Heart right ventricle (tissue), 16 donors: Measurements from ENCODE around the gene DOCK4. TPM values are rescaled to one million over a fixed set of nuclear protein-coding genes. Genes with fewer than 3 reads are reported as not detected.

Experiments
- ATAC-seq, 8 donors: fragments of 200-7000 bp; cut with Tn5 transposase; one replicate each; pipeline ENCODE4 v1.9.1; 2020; ENCODE audit warnings: mild to moderate bottlenecking in 8 of 8, moderate library complexity in 8 of 8, moderate number of reproducible peaks in 1 of 8
- DNase-seq, 2 donors: peaks; one replicate each; pipeline ENCODE4 v3.0.0-alpha.2; 2020
- H3K27ac ChIP-seq, 10 donors: fragments of 200-600 bp; sonication (generic) in 2 of 10; one replicate each; pipeline versions ENCODE4 v1.5.0 to v1.8.0; 2020 to 2022; ENCODE audit warnings: mild to moderate bottlenecking in 3 of 10
- H3K27me3 ChIP-seq, 7 donors: fragments of 200-600 bp; one replicate each; pipeline ENCODE4 v1.8.0; 2021 to 2022; ENCODE audit warnings: mild to moderate bottlenecking in 2 of 7
- H3K36me3 ChIP-seq, 9 donors: fragments of 200-600 bp; sonication (generic) in 1 of 9; one replicate each; pipeline versions ENCODE4 v1.5.0 to v1.8.0; 2020 to 2022; ENCODE audit warnings: mild to moderate bottlenecking in 2 of 9
- H3K4me1 ChIP-seq, 9 donors: fragments of 200-600 bp; sonication (generic) in 1 of 9; one replicate each; pipeline versions ENCODE4 v1.5.0 to v1.8.0; 2020 to 2022; ENCODE audit warnings: mild to moderate bottlenecking in 4 of 9
- H3K4me3 ChIP-seq, 10 donors: fragments of 200-600 bp; sonication (generic) in 2 of 10; one replicate each; pipeline versions ENCODE4 v1.5.0 to v1.8.0; 2020 to 2022; ENCODE audit warnings: mild to moderate bottlenecking in 7 of 10, moderate library complexity in 2 of 10
- H3K9me3 ChIP-seq, 11 donors: fragments of 200-600 bp in 10 of 11; sonication (generic) in 2 of 11; one replicate each; pipeline versions ENCODE4 v1.5.0 to v1.8.0; 2013 to 2022; ENCODE audit warnings: mild to moderate bottlenecking in 2 of 11, control low read depth in 1 of 11, moderate library complexity in 1 of 11
- WGBS, 2 donors: extraction: QIAGEN DNeasy Blood & Tissue Kit; methylation state at CpG; one replicate each; pipeline ENCODE4 v1.1.7; 2013; ENCODE audit warnings: inconsistent platforms in 1 of 2; 5-methylcytosine and 5-hydroxymethylcytosine counted together
- intact Hi-C, 10 donors: fragments of 100-400 bp; cut with DNase I; formaldehyde crosslinking; loops; one replicate each; pipeline versions ENCODE4 v1.11.1 to v1.14.2; 2022
- polyA plus RNA-seq, 2 donors: library from polyadenylated mRNA; stranded (reverse); fragments of 200-250 nt; gene quantifications; one replicate each; pipeline ENCODE4 v1.2.3, GENCODE V29; 2013
- total RNA-seq, 10 donors: library from RNA; stranded (reverse); fragmentation: NEBNext Ultra II Directional in 3 of 10; extraction: Animal tissue kit (Norgen Biotek cat#: 25700) in 3 of 10; gene quantifications; one replicate each; pipeline versions ENCODE4 v1.2.1 to v1.2.4, GENCODE V29; 2021 to 2023
- TF ChIP-seq, protein P1 (sequence below), 9 donors: fragments of 200-600 bp; sonication (generic) in 2 of 9; IDR thresholded peaks; one replicate each; pipeline versions ENCODE4 v1.5.0 to v1.8.0; 2021 to 2022; ENCODE audit warnings: antibody characterized with exemption in 9 of 9, mild to moderate bottlenecking in 5 of 9, moderate library complexity in 1 of 9
- donor health status: Arrhythmogenic right ventricular cardiomyopathy.
- donor health status: ischemic (EF 13 %, LVEDD 7.1; RV severe dilation, severe dysfunction).
- donor health status: healthy with polysubstance abuse.
- donor health status: DM: no; HTN: yes; CAD: no.
- donor health status: DM: no; HTN: no; CAD: no.
- donor health status: ischemic (EF 25% LVEDD 6.9; RV normal size, moderate dysfunction).
- donor health status: ischemic (EF 25% LVEDD 5.7; RV mildly dilated, moderate dysfunction).
- donor health status: healthy.
- donor health status: DM: yes; HTN: yes; CAD: no.
- donor health status: Ischemic cardiomyopathy.
- donor health status: ischemic (EF 35%, LVEDD 5.7; RV mildly dilated, moderate dysfunction).
- donor health status: nonischemic (EF 11% LVEDD 7.7; RV severe dilation, severe dysfunction).
- donor health status: DM: yes; HTN: yes; CAD: no.
- donor health status: PGD.
- donor health status: ischemic (EF 29% LVEDD 5.4; RV normal size, mild dysfunction).
- donor health status: nonischemic (EF 23%, LVEDD 6.1; RV moderate dilation, normal function).

DOCK4 gene
- total and polyA plus RNA-seq, 12 donors: 2.6 to 26.8 (median 14.7) TPM

DNA sequence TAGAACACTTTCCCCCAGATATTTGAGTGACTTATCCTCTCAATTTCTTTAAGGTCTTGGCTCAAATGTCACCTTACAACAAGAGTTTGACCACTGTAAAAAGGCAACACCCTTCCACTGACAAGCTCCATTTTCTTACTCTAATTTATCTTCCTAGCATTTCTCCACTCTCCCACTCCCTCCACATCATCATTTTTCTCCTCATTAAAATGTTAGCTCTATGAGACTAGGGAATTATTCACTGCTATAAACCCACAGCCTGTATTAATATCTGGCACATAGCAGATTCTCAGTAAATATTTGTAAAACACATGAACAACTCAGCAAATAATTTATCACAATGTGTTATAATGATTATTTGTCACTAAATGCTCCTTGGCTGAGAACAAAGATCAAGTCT is 161.0 kb downstream of the DOCK4 start:
- no peak for ATAC-seq
- no peaks in the 10 kb centered on the region for H3K36me3 ChIP-seq
- no peaks in the 10 kb centered on the region for H3K27me3 ChIP-seq
- peaks cover 0 to 16% (median 4%) of the 10 kb centered on the region in 11 donors for H3K9me3 ChIP-seq
- no peak overlapping the region for H3K4me3 ChIP-seq
- TF ChIP-seq, protein P1, sequence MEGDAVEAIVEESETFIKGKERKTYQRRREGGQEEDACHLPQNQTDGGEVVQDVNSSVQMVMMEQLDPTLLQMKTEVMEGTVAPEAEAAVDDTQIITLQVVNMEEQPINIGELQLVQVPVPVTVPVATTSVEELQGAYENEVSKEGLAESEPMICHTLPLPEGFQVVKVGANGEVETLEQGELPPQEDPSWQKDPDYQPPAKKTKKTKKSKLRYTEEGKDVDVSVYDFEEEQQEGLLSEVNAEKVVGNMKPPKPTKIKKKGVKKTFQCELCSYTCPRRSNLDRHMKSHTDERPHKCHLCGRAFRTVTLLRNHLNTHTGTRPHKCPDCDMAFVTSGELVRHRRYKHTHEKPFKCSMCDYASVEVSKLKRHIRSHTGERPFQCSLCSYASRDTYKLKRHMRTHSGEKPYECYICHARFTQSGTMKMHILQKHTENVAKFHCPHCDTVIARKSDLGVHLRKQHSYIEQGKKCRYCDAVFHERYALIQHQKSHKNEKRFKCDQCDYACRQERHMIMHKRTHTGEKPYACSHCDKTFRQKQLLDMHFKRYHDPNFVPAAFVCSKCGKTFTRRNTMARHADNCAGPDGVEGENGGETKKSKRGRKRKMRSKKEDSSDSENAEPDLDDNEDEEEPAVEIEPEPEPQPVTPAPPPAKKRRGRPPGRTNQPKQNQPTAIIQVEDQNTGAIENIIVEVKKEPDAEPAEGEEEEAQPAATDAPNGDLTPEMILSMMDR (IDR thresholded peaks at IDR 0.05): no peak
- H3K27ac ChIP-seq: no peak overlapping the region
- intact Hi-C loops: no loop called here
- DNase-seq: no peak
- H3K4me1 ChIP-seq: peaks cover 0 to 11% (median 9%) of the 10 kb centered on the region in 9 donors

DNA sequence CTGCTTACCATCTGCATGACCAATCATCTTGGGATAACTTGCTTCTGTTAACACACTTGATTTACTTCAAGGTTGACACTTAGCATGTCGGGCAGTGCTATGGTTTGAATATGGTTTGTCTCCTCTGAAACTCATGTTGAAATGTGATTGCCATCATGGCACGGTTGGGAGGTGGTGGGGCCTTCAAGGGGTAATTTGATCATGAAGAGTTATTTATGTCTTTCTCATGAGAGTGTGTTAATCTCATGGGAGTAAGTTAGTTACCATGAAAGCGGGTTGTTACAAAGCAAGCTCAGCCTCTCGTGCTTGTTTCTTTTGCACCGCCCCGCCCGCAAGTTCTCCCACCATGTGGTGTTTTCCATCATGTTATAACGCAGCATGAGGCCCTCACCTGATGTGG is 163.6 kb downstream of the DOCK4 start:
- no peak overlapping the region for H3K4me3 ChIP-seq
- H3K27me3 ChIP-seq: no peaks in the 10 kb centered on the region
- ATAC-seq (no peak), DNase-seq (no peak)
- TF ChIP-seq, protein P1 (IDR thresholded peaks at IDR 0.05): no peak
- H3K27ac ChIP-seq: no peak overlapping the region
- 93 to 95% methylated on average over 8 of the region's 8 CpGs for WGBS, 2 donors
- peaks cover 0 to 12% (median 2%) of the 10 kb centered on the region in 11 donors for H3K9me3 ChIP-seq
- intact Hi-C loops: no loop called here
- H3K4me1 ChIP-seq: no peaks in the 10 kb centered on the region
- H3K36me3 ChIP-seq: no peaks in the 10 kb centered on the region

DNA sequence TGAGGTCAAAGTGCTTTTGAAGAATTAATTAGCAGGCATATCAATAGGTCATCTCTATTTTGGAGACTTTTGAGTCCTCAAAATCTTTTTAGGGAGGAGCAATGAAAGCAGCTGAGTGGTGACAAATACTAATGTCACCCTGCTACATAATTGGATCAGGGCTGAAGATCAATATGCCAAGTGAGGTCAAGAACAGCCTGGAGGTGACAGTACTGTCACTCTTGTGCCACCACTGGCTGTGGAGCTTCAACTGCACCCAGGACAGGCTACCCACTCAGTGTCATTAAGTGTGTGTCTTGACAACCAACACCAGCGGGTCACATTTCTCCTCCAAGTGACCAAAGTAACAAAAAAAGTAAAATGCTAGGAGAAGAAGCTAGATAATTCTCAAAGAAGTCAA is 167.8 kb downstream of the DOCK4 start:
- ATAC-seq: no peak
- 97 to 100% methylated on average over 1 of the region's 1 CpG for WGBS, 2 donors
- TF ChIP-seq, protein P1 (IDR thresholded peaks at IDR 0.05): no peak
- H3K36me3 ChIP-seq: no peaks in the 10 kb centered on the region
- intact Hi-C loops: no loop called here
- H3K27me3 ChIP-seq: no peaks in the 10 kb centered on the region
- no peak overlapping the region for H3K4me3 ChIP-seq
- no peaks in the 10 kb centered on the region for H3K9me3 ChIP-seq
- H3K27ac ChIP-seq: no peak overlapping the region
- H3K4me1 ChIP-seq: peaks cover 0 to 21% (median 5%) of the 10 kb centered on the region in 9 donors
- DNase-seq: no peak

DNA sequence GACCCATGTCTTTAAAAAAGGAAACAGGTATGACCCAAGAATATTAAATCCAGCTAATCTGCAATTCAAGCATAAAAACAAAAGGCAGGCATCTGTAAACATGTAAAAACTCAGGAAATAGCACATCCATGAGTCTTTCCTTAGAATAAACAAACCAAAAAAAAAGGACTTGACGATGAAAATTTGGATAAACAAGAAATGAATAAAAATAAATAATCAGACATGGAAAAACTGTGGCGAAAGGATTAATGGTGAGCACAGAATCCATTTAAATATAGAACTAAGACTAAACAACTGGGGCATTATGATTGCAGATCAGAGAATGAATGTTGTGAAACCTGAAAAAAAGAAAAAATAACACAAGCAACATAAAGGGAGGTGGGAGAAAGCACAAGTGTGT is 170.1 kb downstream of the DOCK4 start:
- Histone ChIP-seq H3K4me3 (no peak overlapping the region), H3K27me3 (no peaks in the 10 kb centered on the region), H3K9me3 (no peaks in the 10 kb centered on the region), H3K36me3 (no peaks in the 10 kb centered on the region), H3K4me1 (peaks cover 0 to 43% (median 13%) of the 10 kb centered on the region in 9 donors), H3K27ac (no peak overlapping the region)
- 64 to 75% methylated on average over 2 of the region's 2 CpGs for WGBS, 2 donors
- DNase-seq (no peak), ATAC-seq (no peak)
- intact Hi-C loops: no loop called here
- TF ChIP-seq, protein P1 (IDR thresholded peaks at IDR 0.05): no peak
